Panc1 (cell line): Measurements from ENCODE around the gene CORO2A. TPM values are rescaled to one million over a fixed set of nuclear protein-coding genes. Genes with fewer than 3 reads are reported as not detected.

Source experiments
- ATAC-seq: fragments of 200-7000 bp; cut with Tn5 transposase; 2 replicates; pipeline ENCODE4 v1.9.1; 2020; ENCODE audit warnings: mild to moderate bottlenecking, moderate library complexity
- BruUV-seq: library from RNA; stranded (reverse); fragments of 400-500 nt; replicated peaks from 2 replicates; lab custom pipeline; 2021; lab: Mats Ljungman, UMichigan
- CTCF ChIA-PET: fragments of 300-600 bp; sonication (Branson Sonifier 250); formaldehyde crosslinking; loops from one replicate; lab custom pipeline; 2022; ENCODE audit warnings: antibody characterized with exemption; lab: Charles Lee
- POLR2A ChIA-PET: fragments of 300-600 bp; sonication (Branson Sonifier 250); formaldehyde crosslinking; loops from one replicate; lab custom pipeline; 2022; ENCODE audit warnings: antibody characterized with exemption; lab: Charles Lee
- DNase-seq: peaks from one replicate; pipeline ENCODE4 v3.0.0-alpha.2; 2010; ENCODE audit warnings: low read depth, low spot score
- H3K27ac ChIP-seq: 2 replicates; pipeline ENCODE4 v1.5.1; 2011; ENCODE audit warnings: mild to moderate bottlenecking, low read length, inconsistent platforms
- H3K27me3 ChIP-seq: fragments of 200-500 bp; sonication (Bioruptor generic); 2 replicates; pipeline ENCODE4 v1.6.0; 2014; ENCODE audit warnings: low read length, inconsistent platforms; ENCODE audit not compliant: control insufficient read depth, insufficient read depth
- H3K36me3 ChIP-seq: fragments of 200-500 bp; sonication (Bioruptor generic); 2 replicates; pipeline ENCODE4 v1.5.1; 2014; ENCODE audit warnings: inconsistent platforms, mild to moderate bottlenecking, low read length, moderate library complexity; ENCODE audit not compliant: control insufficient read depth, insufficient read depth
- H3K4me1 ChIP-seq: 2 replicates; pipeline ENCODE4 v1.5.1; 2011; ENCODE audit warnings: inconsistent platforms, mild to moderate bottlenecking, low read length, moderate library complexity; ENCODE audit not compliant: control insufficient read depth, insufficient read depth
- H3K4me3 ChIP-seq, 2 experiments: 2 replicates each; pipeline ENCODE4 v1.5.1; 2011 to 2012; ENCODE audit warnings: low read depth in 2 of 2, low read length in 2 of 2, mild to moderate bottlenecking in 2 of 2, inconsistent platforms in 1 of 2, moderate library complexity in 1 of 2
- H3K9me3 ChIP-seq: fragments of 200-500 bp; sonication (Bioruptor generic); 2 replicates; pipeline ENCODE4 v1.5.1; 2014; ENCODE audit warnings: low read depth, mild to moderate bottlenecking, inconsistent platforms, low read length, moderate library complexity; ENCODE audit not compliant: control insufficient read depth, insufficient read depth
- CTCF ChIP-seq: fragments of 450-650 bp; IDR thresholded peaks from 2 replicates; pipeline ENCODE4 v1.5.1; 2017; ENCODE audit warnings: mild to moderate bottlenecking
- POLR2AphosphoS5 ChIP-seq: IDR thresholded peaks from 2 replicates; pipeline ENCODE4 v1.6.1; 2012; ENCODE audit warnings: mild to moderate bottlenecking, low read depth, low read length, moderate library complexity
- REST ChIP-seq, 2 experiments: IDR thresholded peaks; 2 replicates each; pipeline ENCODE4 v1.6.1; 2011 to 2012; ENCODE audit warnings: low read depth in 2 of 2, control low read depth in 1 of 2, low read length in 1 of 2, mild to moderate bottlenecking in 1 of 2, moderate library complexity in 1 of 2; ENCODE audit not compliant: insufficient read depth in 1 of 2
- SIN3A ChIP-seq: IDR thresholded peaks from 2 replicates; pipeline ENCODE4 v1.6.1; 2012; ENCODE audit warnings: low read depth, mild to moderate bottlenecking, low read length, moderate library complexity, borderline replicate concordance; ENCODE audit not compliant: insufficient read depth
- TCF7L2 ChIP-seq: IDR thresholded peaks from 2 replicates; pipeline ENCODE4 v1.6.1; 2011; ENCODE audit warnings: mild to moderate bottlenecking, low read depth, low read length, inconsistent platforms
- in situ Hi-C: cut with HindIII; loops from 2 replicates; pipeline ENCODE4 v1.10.0; 2016; ENCODE audit warnings: low sequenced_read_pairs, low pct_unique_long_range_greater_than_20kb
- intact Hi-C: fragments of 100-400 bp; cut with micrococcal nuclease; formaldehyde crosslinking; loops from one replicate; pipeline ENCODE4 v1.10.0; 2022; ENCODE audit not compliant: unreplicated experiment
- total RNA-seq: library from RNA; stranded (reverse); gene quantifications from one replicate; pipeline ENCODE4 v1.2.1, GENCODE V29; 2021; ENCODE audit not compliant: unreplicated experiment

CORO2A gene
- total RNA-seq, 1 experiment from 2014 or later: 2.0 TPM

- no TSS peak for BruUV-seq
- no peak overlapping the region for H3K4me3 ChIP-seq
- no peak for DNase-seq
- intact Hi-C loops: no loop called here
- no peak for ATAC-seq
- peaks cover 4% of the 10 kb centered on the region for H3K4me1 ChIP-seq
- H3K36me3 ChIP-seq: no peaks in the 10 kb centered on the region
- CTCF ChIA-PET: no interaction called here
- POLR2A ChIA-PET: no interaction called here
- H3K27ac ChIP-seq: no peak overlapping the region
- no peaks in the 10 kb centered on the region for H3K27me3 ChIP-seq
- in situ Hi-C loops: no loop called here
- no peaks in the 10 kb centered on the region for H3K9me3 ChIP-seq
- TF ChIP-seq REST (IDR thresholded peaks at IDR 0.05; ENCODE audit: insufficient read depth in 1 of 2, low read depth in 2 of 2, low read length in 1 of 2) (no peak), SIN3A (no peak), CTCF (no peak), TCF7L2 (no peak), POLR2AphosphoS5 (no peak)
Observed at GRCh38 chr9:98232926-98233325, 40.5 kb upstream of the CORO2A start.

- Histone ChIP-seq H3K9me3 (no peaks in the 10 kb centered on the region), H3K36me3 (no peaks in the 10 kb centered on the region), H3K4me3 (no peak overlapping the region), H3K4me1 (peaks cover 4% of the 10 kb centered on the region), H3K27ac (no peak overlapping the region), H3K27me3 (no peaks in the 10 kb centered on the region)
- ATAC-seq (no peak), DNase-seq (no peak)
- in situ Hi-C loops (no loop called here), intact Hi-C loops (no loop called here)
- TF ChIP-seq REST (IDR thresholded peaks at IDR 0.05; ENCODE audit: insufficient read depth in 1 of 2, low read depth in 2 of 2, low read length in 1 of 2): no peak
- TF ChIP-seq SIN3A: no peak
- TF ChIP-seq TCF7L2: no peak
- TF ChIP-seq CTCF: no peak
- TF ChIP-seq POLR2AphosphoS5: no peak
- BruUV-seq: no TSS peak
- POLR2A ChIA-PET: no interaction called here
- CTCF ChIA-PET: no interaction called here
Observed at GRCh38 chr9:98231770-98232478, 39.5 kb upstream of the CORO2A start.
